OCI-LY7 (cell line): ENCODE data around the gene CLN3. TPM values are rescaled to one million over a fixed set of nuclear protein-coding genes. Genes with fewer than 3 reads are reported as not detected.
"Not testable (repeated sequence)": the region's sequence is repeated elsewhere in the genome, so short reads cannot be mapped to it uniquely, and the experiment has no call there.

Experiments used
- BruUV-seq: library from RNA; stranded (reverse); fragments of 400-500 nt; replicated peaks from 2 replicates; lab custom pipeline; 2021; lab: Mats Ljungman, UMichigan
- CTCF ChIA-PET: fragments of 300-600 bp; sonication (Branson Sonifier 250); formaldehyde crosslinking; loops from one replicate; lab custom pipeline; 2022; ENCODE audit warnings: antibody characterized with exemption; ENCODE audit not compliant: unreplicated experiment; lab: Charles Lee
- POLR2A ChIA-PET: fragments of 300-600 bp; sonication (Branson Sonifier 250); formaldehyde crosslinking; loops from one replicate; lab custom pipeline; 2022; ENCODE audit warnings: antibody characterized with exemption; lab: Charles Lee
- DNase-seq: peaks from one replicate; pipeline ENCODE4 v3.0.0-alpha.2; 2015; ENCODE audit warnings: low spot score
- H2AFZ ChIP-seq: fragments of 200-600 bp; sonication (generic), shearing (Covaris generic); 2 replicates; pipeline ENCODE4 v1.6.1; 2014; ENCODE audit warnings: mild to moderate bottlenecking, antibody characterized with exemption, low read length, moderate library complexity
- H3K27ac ChIP-seq: fragments of 200-600 bp; sonication (generic); 2 replicates; pipeline ENCODE4 v1.5.1; 2014; ENCODE audit warnings: mixed run types, low read depth, mild to moderate bottlenecking, moderate library complexity, low read length, inconsistent platforms; ENCODE audit not compliant: poor library complexity, severe bottlenecking
- H3K36me3 ChIP-seq: fragments of 200-600 bp; sonication (generic); 2 replicates; pipeline ENCODE4 v1.6.1; 2014; ENCODE audit warnings: mild to moderate bottlenecking, antibody characterized with exemption, low read length, moderate library complexity, mixed read lengths; ENCODE audit not compliant: insufficient read depth
- H3K4me1 ChIP-seq: fragments of 200-600 bp; sonication (generic); 2 replicates; pipeline ENCODE4 v1.5.1; 2014; ENCODE audit warnings: mild to moderate bottlenecking, low read length; ENCODE audit not compliant: insufficient read depth, poor library complexity, severe bottlenecking
- H3K4me2 ChIP-seq: fragments of 200-600 bp; sonication (generic); 2 replicates; pipeline ENCODE4 v1.6.1; 2014; ENCODE audit warnings: mild to moderate bottlenecking, low read length
- H3K4me3 ChIP-seq: fragments of 200-600 bp; sonication (generic); 2 replicates; pipeline ENCODE4 v1.5.1; 2014; ENCODE audit warnings: mild to moderate bottlenecking, low read depth, low read length; ENCODE audit not compliant: poor library complexity, severe bottlenecking
- H3K79me2 ChIP-seq: fragments of 200-600 bp; sonication (generic); 2 replicates; pipeline ENCODE4 v1.6.1; 2016; ENCODE audit warnings: low read depth, mild to moderate bottlenecking, low read length, moderate library complexity, mixed read lengths; ENCODE audit not compliant: insufficient read depth
- H3K9me2 ChIP-seq: fragments of 200-600 bp; sonication (generic); 2 replicates; pipeline ENCODE4 v1.6.1; 2016; ENCODE audit warnings: mild to moderate bottlenecking, low read length, mixed read lengths; ENCODE audit not compliant: insufficient read depth
- H3K9me3 ChIP-seq: fragments of 200-600 bp; sonication (generic); 2 replicates; pipeline ENCODE4 v1.6.1; 2014; ENCODE audit warnings: mild to moderate bottlenecking, mixed run types, low read length, mixed read lengths
- H4K20me1 ChIP-seq: fragments of 200-600 bp; sonication (generic); 2 replicates; pipeline ENCODE4 v1.6.1; 2014; ENCODE audit warnings: mild to moderate bottlenecking, antibody characterized with exemption, low read length, moderate library complexity, mixed read lengths; ENCODE audit not compliant: insufficient read depth
- CTCF ChIP-seq: fragments of 200-600 bp; sonication (generic); conservative IDR thresholded peaks from 2 replicates; pipeline ENCODE4 v1.5.1; 2014; ENCODE audit warnings: mild to moderate bottlenecking, antibody characterized with exemption, low read length, moderate library complexity, mixed read lengths
- EZH2phosphoT487 ChIP-seq: fragments of 200-600 bp; sonication (generic); IDR thresholded peaks from 2 replicates; pipeline ENCODE4 v1.6.1; 2018; ENCODE audit warnings: low read depth, borderline replicate concordance, mild to moderate bottlenecking, mixed run types, antibody characterized with exemption, low read length, moderate library complexity, mixed read lengths
- intact Hi-C: fragments of 100-400 bp; cut with micrococcal nuclease; formaldehyde crosslinking; loops from one replicate; pipeline ENCODE4 v1.10.0; 2022; ENCODE audit not compliant: unreplicated experiment
- total RNA-seq, 2 experiments: library from RNA; depleted of rRNA in 1 of 2; stranded (reverse); fragments of >200 nt in 1 of 2; shearing (Covaris generic) in 1 of 2; gene quantifications; 2 replicates each; pipeline ENCODE4 v1.2.3, GENCODE V29; 2014 to 2022

CLN3 gene
- total RNA-seq, 2 experiments from 2014 or later = 29.7 to 42.3 TPM

- no peak for TF ChIP-seq CTCF
- no peak for TF ChIP-seq EZH2phosphoT487
- ChIA-PET POLR2A (no interaction called here), CTCF (no interaction called here)
- Histone ChIP-seq H3K4me1 (peaks cover 6% of the 10 kb centered on the region), H3K4me2 (no peak overlapping the region), H3K27ac (no peak overlapping the region), H2AFZ (no peak overlapping the region), H3K9me2 (no peaks in the 10 kb centered on the region), H3K4me3 (no peak overlapping the region), H3K36me3 (peaks cover 33% of the 10 kb centered on the region), H3K79me2 (no peaks in the 10 kb centered on the region), H3K9me3 (no peaks in the 10 kb centered on the region), H4K20me1 (no peaks in the 10 kb centered on the region)
- intact Hi-C loops = no loop called here
- DNase-seq = no peak
- BruUV-seq = no TSS peak
These were observed 18.1 kb downstream of the CLN3 start for GRCh38 chr16:28473714-28474265.

DNA sequence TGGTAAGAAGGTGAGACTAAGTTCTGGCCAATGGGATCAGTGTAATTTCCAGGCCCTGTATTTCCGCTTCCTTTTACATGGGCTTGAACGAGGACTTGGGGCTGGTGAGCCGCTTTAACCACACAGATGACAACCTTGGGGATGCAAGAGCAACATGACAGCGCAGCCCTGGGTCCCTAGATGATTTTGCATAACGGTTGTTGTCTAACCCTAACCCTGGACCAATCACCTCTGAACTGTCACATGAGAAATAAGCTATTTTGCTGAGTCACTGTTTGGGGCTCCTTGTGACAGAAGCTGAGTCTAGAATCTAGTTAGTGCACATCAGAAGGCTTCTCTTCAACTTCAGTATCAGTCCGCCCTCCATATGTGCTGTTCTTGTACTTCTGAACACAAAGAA is 44.8 kb downstream of the CLN3 start:
- H3K27ac ChIP-seq, intact Hi-C loops, H2AFZ ChIP-seq, H3K4me3 ChIP-seq, DNase-seq, CTCF ChIA-PET, POLR2A ChIA-PET, H3K4me2 ChIP-seq, H3K4me1 ChIP-seq, BruUV-seq, H3K9me3 ChIP-seq, H3K79me2 ChIP-seq, H3K9me2 ChIP-seq, H3K36me3 ChIP-seq, H4K20me1 ChIP-seq: not testable (repeated sequence)

GRCh38 chr16:28446388-28446787 is 45.5 kb downstream of the CLN3 start:
- H3K9me3 ChIP-seq, H3K4me1 ChIP-seq, H2AFZ ChIP-seq, H3K79me2 ChIP-seq, BruUV-seq, H3K4me3 ChIP-seq, H3K36me3 ChIP-seq, H3K27ac ChIP-seq, CTCF ChIA-PET, DNase-seq, H3K9me2 ChIP-seq, H4K20me1 ChIP-seq, intact Hi-C loops, H3K4me2 ChIP-seq, POLR2A ChIA-PET: not testable (repeated sequence)

- H3K36me3 ChIP-seq, CTCF ChIA-PET, H3K9me2 ChIP-seq, intact Hi-C loops, H3K9me3 ChIP-seq, BruUV-seq, POLR2A ChIA-PET, H3K4me2 ChIP-seq, H3K4me1 ChIP-seq, DNase-seq, H3K79me2 ChIP-seq, H4K20me1 ChIP-seq, H2AFZ ChIP-seq, H3K4me3 ChIP-seq, H3K27ac ChIP-seq: not testable (repeated sequence)
These were observed 47.9 kb downstream of the CLN3 start for GRCh38 chr16:28443943-28444342.

DNA sequence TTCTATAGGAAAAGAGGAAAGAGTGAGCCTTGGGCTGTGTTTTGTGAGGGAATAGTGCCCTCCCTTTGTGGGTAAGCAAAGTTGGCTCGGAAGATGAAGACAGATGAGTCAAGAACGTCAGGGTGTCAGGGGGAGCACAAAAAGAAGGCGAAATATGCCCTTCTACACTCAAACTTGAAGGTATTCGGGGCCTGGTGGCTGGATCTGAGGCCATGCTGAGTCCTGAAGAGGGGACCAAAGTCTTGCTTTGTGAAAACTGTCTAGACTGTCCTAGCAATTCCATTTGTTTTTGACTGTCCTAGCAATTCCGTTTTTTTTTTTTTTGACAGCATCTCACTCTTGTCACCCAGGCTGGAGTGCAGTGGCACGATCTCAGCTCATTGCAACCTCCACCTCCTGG is 53.0 kb downstream of the CLN3 start:
- intact Hi-C loops, CTCF ChIA-PET, BruUV-seq: not testable (repeated sequence)

DNA sequence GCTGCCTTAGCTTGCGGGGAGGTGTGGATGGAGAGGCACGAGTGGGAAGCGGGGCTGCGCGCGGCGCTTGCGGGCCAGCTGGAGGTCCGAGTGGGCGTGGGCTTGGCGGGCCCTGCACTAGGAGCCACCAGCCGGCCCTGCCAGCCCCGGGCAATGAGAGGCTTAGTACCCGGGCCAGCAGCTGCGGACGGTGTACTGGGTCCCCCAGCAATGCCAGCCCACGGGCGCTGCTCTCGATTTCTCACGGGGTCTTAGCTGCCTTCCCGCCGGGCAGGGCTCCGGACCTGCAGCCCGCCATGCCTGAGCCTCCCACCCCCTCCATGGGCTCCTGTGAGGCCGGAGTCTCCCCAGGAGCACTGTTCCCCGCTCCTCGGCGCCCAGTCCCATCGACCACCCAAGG is 56.5 kb downstream of the CLN3 start:
- intact Hi-C loops, H3K4me2 ChIP-seq, H2AFZ ChIP-seq, DNase-seq, H3K79me2 ChIP-seq, CTCF ChIA-PET, H3K36me3 ChIP-seq, BruUV-seq, H3K4me1 ChIP-seq, H3K4me3 ChIP-seq, H3K27ac ChIP-seq, H4K20me1 ChIP-seq, H3K9me3 ChIP-seq, H3K9me2 ChIP-seq, POLR2A ChIA-PET: not testable (repeated sequence)

More for the DNA sequence above, 53.0 kb downstream of the CLN3 start:
- DNase-seq, H2AFZ ChIP-seq, H4K20me1 ChIP-seq, H3K79me2 ChIP-seq, H3K27ac ChIP-seq, H3K4me2 ChIP-seq, H3K4me3 ChIP-seq, H3K4me1 ChIP-seq, H3K9me3 ChIP-seq, POLR2A ChIA-PET, H3K36me3 ChIP-seq, H3K9me2 ChIP-seq: not testable (repeated sequence)
